IMR-90 (cell line): ENCODE data around the gene CERS1. TPM values are rescaled to one million over a fixed set of nuclear protein-coding genes. Genes with fewer than 3 reads are reported as not detected.

Source experiments
- ATAC-seq: fragments of 200-7000 bp; cut with Tn5 transposase; 2 replicates; pipeline ENCODE4 v1.9.1; 2020; ENCODE audit warnings: low read depth, mild to moderate bottlenecking, moderate library complexity
- BruUV-seq: library from RNA; stranded (reverse); fragments of 400-500 nt; replicated peaks from 2 replicates; lab custom pipeline; 2021; lab: Mats Ljungman, UMichigan
- CTCF ChIA-PET: fragments of 300-600 bp; formaldehyde crosslinking; extraction: SDS; loops from one replicate; lab custom pipeline; 2021; ENCODE audit warnings: antibody characterized with exemption; lab: Yijun Ruan, JAX
- POLR2A ChIA-PET: fragments of 300-600 bp; sonication (Branson Sonifier 250); formaldehyde crosslinking; loops from one replicate; lab custom pipeline; 2022; ENCODE audit warnings: antibody characterized with exemption; ENCODE audit not compliant: unreplicated experiment; lab: Charles Lee
- DNase-seq: peaks from one replicate; pipeline ENCODE4 v3.0.0; 2013
- H2AFZ ChIP-seq: replicated peaks from 2 replicates; pipeline ENCODE3; 2013; ENCODE audit warnings: low read length, mild to moderate bottlenecking; ENCODE audit not compliant: poor library complexity
- H2AK5ac ChIP-seq: 2 replicates; pipeline ENCODE4 v1.6.1; 2013; ENCODE audit warnings: low read depth, low read length, inconsistent platforms
- H2AK9ac ChIP-seq: replicated peaks from 2 replicates; pipeline ENCODE3; 2013; ENCODE audit warnings: mild to moderate bottlenecking, low read depth, low read length, moderate library complexity; ENCODE audit not compliant: poor library complexity
- H2BK120ac ChIP-seq: 2 replicates; pipeline ENCODE4 v1.6.1; 2013; ENCODE audit warnings: low read depth, low read length, inconsistent platforms
- H2BK15ac ChIP-seq: 3 replicates; pipeline ENCODE4 v1.6.1; 2013; ENCODE audit warnings: low read depth, low read length, inconsistent platforms
- H2BK20ac ChIP-seq: 2 replicates; pipeline ENCODE4 v1.6.1; 2013; ENCODE audit warnings: low read depth, mild to moderate bottlenecking, inconsistent platforms, low read length, moderate library complexity
- H2BK5ac ChIP-seq: 2 replicates; pipeline ENCODE4 v1.6.1; 2013; ENCODE audit warnings: mild to moderate bottlenecking, low read depth, low read length, inconsistent platforms; ENCODE audit not compliant: poor library complexity, severe bottlenecking
- H3K14ac ChIP-seq: replicated peaks from 2 replicates; pipeline ENCODE4 v1.6.1; 2013; ENCODE audit warnings: low read depth, low read length, inconsistent platforms
- H3K18ac ChIP-seq: 2 replicates; pipeline ENCODE4 v1.6.1; 2013; ENCODE audit warnings: low read depth, low read length, control low read depth
- H3K23ac ChIP-seq: 2 replicates; pipeline ENCODE4 v1.6.1; 2013; ENCODE audit warnings: low read depth, low read length, inconsistent platforms
- H3K27ac ChIP-seq: 2 replicates; pipeline ENCODE4 v1.5.1; 2013; ENCODE audit warnings: mild to moderate bottlenecking, control low read depth, low read length; ENCODE audit not compliant: insufficient read depth
- H3K27me3 ChIP-seq: 2 replicates; pipeline ENCODE4 v1.6.1; 2013; ENCODE audit warnings: low read length; ENCODE audit not compliant: control insufficient read depth, insufficient read depth
- H3K36me3 ChIP-seq: 2 replicates; pipeline ENCODE4 v1.6.1; 2013; ENCODE audit warnings: low read length, mixed read lengths; ENCODE audit not compliant: control insufficient read depth, insufficient read depth
- H3K4ac ChIP-seq: 2 replicates; pipeline ENCODE4 v1.6.1; 2013; ENCODE audit warnings: low read depth, low read length, inconsistent platforms
- H3K4me1 ChIP-seq: 2 replicates; pipeline ENCODE4 v1.6.1; 2013; ENCODE audit warnings: low read length, mixed read lengths; ENCODE audit not compliant: control insufficient read depth, insufficient read depth
- H3K4me2 ChIP-seq: 2 replicates; pipeline ENCODE4 v1.6.1; 2013; ENCODE audit warnings: low read depth, mild to moderate bottlenecking, control low read depth, low read length, moderate library complexity
- H3K4me3 ChIP-seq: 2 replicates; pipeline ENCODE4 v1.5.1; 2013; ENCODE audit warnings: low read depth, mild to moderate bottlenecking, control low read depth, low read length, moderate library complexity; ENCODE audit not compliant: insufficient read depth
- H3K56ac ChIP-seq: 2 replicates; pipeline ENCODE4 v1.6.1; 2013; ENCODE audit warnings: low read length, inconsistent platforms; ENCODE audit not compliant: insufficient read depth; ENCODE audit errors: extremely low read depth
- H3K79me1 ChIP-seq, 2 experiments: 2 replicates each; pipeline ENCODE4 v1.6.1; 2013; ENCODE audit warnings: low read length in 2 of 2, inconsistent platforms in 1 of 2, low read depth in 1 of 2
- H3K9ac ChIP-seq: 2 replicates; pipeline ENCODE4 v1.6.1; 2013; ENCODE audit warnings: low read depth, low read length, control low read depth
- H3K9me1 ChIP-seq: 2 replicates; pipeline ENCODE4 v1.6.1; 2013; ENCODE audit warnings: low read length, inconsistent platforms; ENCODE audit not compliant: insufficient read depth
- H3K9me3 ChIP-seq: 2 replicates; pipeline ENCODE4 v1.6.1; 2013; ENCODE audit warnings: low read length; ENCODE audit not compliant: control insufficient read depth, insufficient read depth
- H4K20me1 ChIP-seq: 2 replicates; pipeline ENCODE4 v1.6.1; 2013; ENCODE audit warnings: low read length, inconsistent platforms; ENCODE audit not compliant: insufficient read depth
- H4K5ac ChIP-seq: 2 replicates; pipeline ENCODE4 v1.6.1; 2013; ENCODE audit warnings: mild to moderate bottlenecking, low read depth, low read length, control low read depth
- H4K8ac ChIP-seq, 2 experiments: 2 replicates each; pipeline ENCODE4 v1.6.1; 2013; ENCODE audit warnings: low read depth in 2 of 2, low read length in 2 of 2, control low read depth in 1 of 2, inconsistent platforms in 1 of 2
- H4K91ac ChIP-seq: 2 replicates; pipeline ENCODE4 v1.6.1; 2013; ENCODE audit warnings: low read depth, low read length, inconsistent platforms; ENCODE audit not compliant: insufficient read depth
- BHLHE40 ChIP-seq: fragments of 150-350 bp; IDR thresholded peaks from 2 replicates; pipeline ENCODE4 v1.6.1; 2016; ENCODE audit warnings: mild to moderate bottlenecking, low read depth, low read length
- CEBPB ChIP-seq: IDR thresholded peaks from 2 replicates; pipeline ENCODE4 v1.6.1; 2012; ENCODE audit warnings: low read depth, low read length, improper control_type of control experiment
- CHD1 ChIP-seq: IDR thresholded peaks from 2 replicates; pipeline ENCODE4 v1.6.1; 2012; ENCODE audit warnings: low read depth, low read length, improper control_type of control experiment
- CTCF ChIP-seq: conservative IDR thresholded peaks from 2 replicates; pipeline ENCODE4 v1.5.1; 2012; ENCODE audit warnings: mild to moderate bottlenecking, low read depth, low read length, improper control_type of control experiment
- MAFK ChIP-seq: IDR thresholded peaks from 2 replicates; pipeline ENCODE4 v1.6.1; 2012; ENCODE audit warnings: low read depth, low read length, improper control_type of control experiment
- MAZ ChIP-seq: IDR thresholded peaks from 2 replicates; pipeline ENCODE4 v1.6.1; 2012; ENCODE audit warnings: low read depth, mild to moderate bottlenecking, low read length, improper control_type of control experiment, moderate library complexity, borderline replicate concordance
- MXI1 ChIP-seq: IDR thresholded peaks from 2 replicates; pipeline ENCODE4 v1.6.1; 2012; ENCODE audit warnings: low read depth, mild to moderate bottlenecking, low read length, moderate library complexity, borderline replicate concordance
- NFE2L2 ChIP-seq: fragments of 150-350 bp; IDR thresholded peaks from 2 replicates; pipeline ENCODE4 v1.6.1; 2016; ENCODE audit warnings: low read depth, mild to moderate bottlenecking, low read length
- POLR2A ChIP-seq: IDR thresholded peaks from 2 replicates; pipeline ENCODE4 v1.6.1; 2012; ENCODE audit warnings: mild to moderate bottlenecking, low read depth, low read length
- RCOR1 ChIP-seq: IDR thresholded peaks from 2 replicates; pipeline ENCODE4 v1.6.1; 2012; ENCODE audit warnings: mild to moderate bottlenecking, low read length, improper control_type of control experiment; ENCODE audit not compliant: insufficient replicate concordance
- WGBS, 2 experiments: methylation state at CpG; one replicate each; pipeline versions ENCODE4 v1.1.5 to v1.1.7; 2013; ENCODE audit warnings: missing lambda C conversion rate in 2 of 2; ENCODE audit not compliant: insufficient read length in 1 of 2; ENCODE audit errors: extremely low coverage in 2 of 2; 5-methylcytosine and 5-hydroxymethylcytosine counted together
- dilution Hi-C: fragments of 300-500 bp; cut with HindIII; formaldehyde crosslinking; loops from one replicate; pipeline ENCODE4 v1.14.3; 2018; ENCODE audit warnings: low sequenced_read_pairs; ENCODE audit not compliant: unreplicated experiment
- in situ Hi-C: fragments of 300-500 bp; cut with MboI; formaldehyde crosslinking; loops from 3 replicates; pipeline ENCODE4 v1.14.3; 2019; ENCODE audit warnings: low sequenced_read_pairs, inconsistent platforms, mixed read lengths
- intact Hi-C: fragments of 100-400 bp; cut with micrococcal nuclease; formaldehyde crosslinking; loops from 2 replicates; pipeline ENCODE4 v1.10.0; 2022
- polyA plus RNA-seq, 3 experiments: library from polyadenylated mRNA; depleted of rRNA; stranded (reverse); fragments of >200 nt; gene quantifications; 2 replicates each; pipeline ENCODE4 v1.2.3, GENCODE V29; 2012; ENCODE audit warnings: low replicate concordance in 1 of 3
- total RNA-seq: library from RNA; depleted of rRNA; stranded (reverse); fragments of >200 nt; gene quantifications from 2 replicates; pipeline ENCODE4 v1.2.3, GENCODE V29; 2012
- TF ChIP-seq, protein P1 (sequence below): fragments of 150-350 bp; IDR thresholded peaks from 2 replicates; pipeline ENCODE4 v1.6.1; 2016; ENCODE audit warnings: low read depth, mild to moderate bottlenecking, low read length, moderate library complexity, borderline replicate concordance

The CERS1 gene
- total and polyA plus RNA-seq, 2 of the 4 experiments (the other 2 are of a cell fraction): 0.90 to 4.3 TPM

GRCh38 chr19:18853755-18854427 lies 42.1 kb downstream of the CERS1 start:
- Histone ChIP-seq H2BK15ac (no peak overlapping the region), H2BK120ac (no peak overlapping the region), H3K27me3 (no peaks in the 10 kb centered on the region), H2AK9ac (peak overlapping the region; percentile 31), H4K20me1 (peaks cover 38% of the 10 kb centered on the region), H2AFZ (no peak overlapping the region), H4K91ac (no peak overlapping the region), H3K4me1 (peaks cover 6% of the 10 kb centered on the region; the same call in 1 of the 2 replicates), H3K14ac (no peak overlapping the region), H3K23ac (no peak overlapping the region), H3K18ac (no peak overlapping the region), H3K4me2 (no peak overlapping the region), H3K4me3 (no peak overlapping the region), H2AK5ac (no peak overlapping the region), H2BK20ac (no peak overlapping the region), H3K36me3 (peaks cover 82% of the 10 kb centered on the region), H3K56ac (no peak overlapping the region), H2BK5ac (no peak overlapping the region), H4K8ac (no peak overlapping the region), H3K9me3 (no peaks in the 10 kb centered on the region), H3K9me1 (no peaks in the 10 kb centered on the region), H4K5ac (no peak overlapping the region), H3K4ac (no peak overlapping the region), H3K79me1 (peaks cover 26 to 79% of the 10 kb centered on the region in 2 experiments), H3K9ac (no peak overlapping the region), H3K27ac (no peak overlapping the region)
- intact Hi-C loops (no loop called here), dilution Hi-C loops (no loop called here), in situ Hi-C loops (loop anchor here (5.0 kb wide), 1 partner anchor 402 kb away; no protein-coding TSS in a partner anchor)
- CTCF ChIA-PET: no interaction called here
- DNase-seq (no peak), ATAC-seq (no peak)
- TF ChIP-seq RCOR1: no peak
- no peak for TF ChIP-seq MAZ
- TF ChIP-seq POLR2A: no peak
- TF ChIP-seq MAFK: no peak
- TF ChIP-seq, protein P1, sequence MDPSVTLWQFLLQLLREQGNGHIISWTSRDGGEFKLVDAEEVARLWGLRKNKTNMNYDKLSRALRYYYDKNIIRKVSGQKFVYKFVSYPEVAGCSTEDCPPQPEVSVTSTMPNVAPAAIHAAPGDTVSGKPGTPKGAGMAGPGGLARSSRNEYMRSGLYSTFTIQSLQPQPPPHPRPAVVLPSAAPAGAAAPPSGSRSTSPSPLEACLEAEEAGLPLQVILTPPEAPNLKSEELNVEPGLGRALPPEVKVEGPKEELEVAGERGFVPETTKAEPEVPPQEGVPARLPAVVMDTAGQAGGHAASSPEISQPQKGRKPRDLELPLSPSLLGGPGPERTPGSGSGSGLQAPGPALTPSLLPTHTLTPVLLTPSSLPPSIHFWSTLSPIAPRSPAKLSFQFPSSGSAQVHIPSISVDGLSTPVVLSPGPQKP: no peak
- no peak for TF ChIP-seq CHD1
- TF ChIP-seq CEBPB: no peak
- TF ChIP-seq NFE2L2: no peak
- TF ChIP-seq CTCF: no peak
- TF ChIP-seq MXI1: no peak
- no peak for TF ChIP-seq BHLHE40
- no TSS peak for BruUV-seq
- WGBS, 2 experiments: 85% methylated on average over 9 of the region's 17 CpGs; no CpG with 5 or more reads in 1 of the 2 experiments
- POLR2A ChIA-PET: no interaction called here
